ENCODE data around the gene HYAL2.

HYAL2 gene

GRCh38 chr3:50353245-50354004 lies 30.9 kb upstream of the HYAL2 start:
- H3K27me3 ChIP-seq (ENCODE audit: insufficient read depth, low read length, poor library complexity), result no peaks in the 10 kb centered on the region
- H3K4me3 ChIP-seq (ENCODE audit: low read depth in 1 of 2, low read length in 2 of 2), result no peak overlapping the region
- no peak overlapping the region for H3K9ac ChIP-seq (ENCODE audit: low read depth, low read length)
- H4K20me1 ChIP-seq (ENCODE audit: insufficient read depth, low read length), result peaks cover 53% of the 10 kb centered on the region
- TF ChIP-seq CTCF (IDR thresholded peaks at IDR 0.05; ENCODE audit: borderline replicate concordance, extremely low read depth, low read length, poor library complexity, severe bottlenecking) (no peak), EZH2 (IDR thresholded peaks at IDR 0.05; ENCODE audit: borderline replicate concordance, low read depth, low read length, severe bottlenecking) (no peak)
- H3K4me1 ChIP-seq (ENCODE audit: insufficient read depth, low read length), result peaks cover 64% of the 10 kb centered on the region
- DNase-seq (no peak), ATAC-seq (ENCODE audit: insufficient read depth, low read depth) (no peak)
- H3K27ac ChIP-seq (ENCODE audit: low read length), result no peak overlapping the region
- no peaks in the 10 kb centered on the region for H3K9me3 ChIP-seq (ENCODE audit: insufficient read depth, low read length, severe bottlenecking)
- H3K4me2 ChIP-seq (ENCODE audit: insufficient read depth, low read length), result no peak overlapping the region
- peaks cover 76% of the 10 kb centered on the region for H3K79me2 ChIP-seq (ENCODE audit: insufficient read depth, low read length)
- H3K36me3 ChIP-seq (ENCODE audit: insufficient read depth, low read length), result peaks cover 73% of the 10 kb centered on the region
- no peak overlapping the region for H2AFZ ChIP-seq (ENCODE audit: low read depth, low read length)

DNA sequence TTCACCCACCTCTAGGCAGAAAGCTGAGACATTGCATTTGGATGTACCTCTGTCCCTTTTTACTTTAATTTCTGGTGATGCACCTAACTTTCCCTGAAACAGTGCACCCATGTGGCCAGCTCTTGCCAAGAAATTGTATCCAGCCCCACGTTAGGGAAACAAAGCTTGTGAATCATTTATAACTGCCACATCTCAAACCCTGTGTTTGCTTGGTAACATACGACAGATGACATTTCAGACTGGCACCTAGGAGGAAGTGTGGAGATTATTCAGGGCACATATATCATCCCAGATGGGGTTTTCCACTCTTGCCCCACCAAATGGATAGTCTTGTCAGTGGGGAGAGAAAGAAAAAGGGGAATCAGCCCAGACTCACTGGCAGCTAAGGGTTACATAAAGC lies 30.2 kb upstream of the HYAL2 start:
- Histone ChIP-seq H3K4me2 (ENCODE audit: insufficient read depth, low read length) (no peak overlapping the region), H3K4me3 (ENCODE audit: low read depth in 1 of 2, low read length in 2 of 2) (no peak overlapping the region), H3K27ac (ENCODE audit: low read length) (no peak overlapping the region), H3K79me2 (ENCODE audit: insufficient read depth, low read length) (peaks cover 72% of the 10 kb centered on the region), H3K27me3 (ENCODE audit: insufficient read depth, low read length, poor library complexity) (no peaks in the 10 kb centered on the region), H2AFZ (ENCODE audit: low read depth, low read length) (no peak overlapping the region), H3K9ac (ENCODE audit: low read depth, low read length) (no peak overlapping the region), H3K9me3 (ENCODE audit: insufficient read depth, low read length, severe bottlenecking) (no peaks in the 10 kb centered on the region), H3K36me3 (ENCODE audit: insufficient read depth, low read length) (peaks cover 73% of the 10 kb centered on the region), H4K20me1 (ENCODE audit: insufficient read depth, low read length) (peaks cover 50% of the 10 kb centered on the region), H3K4me1 (ENCODE audit: insufficient read depth, low read length) (peaks cover 62% of the 10 kb centered on the region)
- DNase-seq (no peak), ATAC-seq (ENCODE audit: insufficient read depth, low read depth) (no peak)
- no peak for TF ChIP-seq EZH2 (IDR thresholded peaks at IDR 0.05; ENCODE audit: borderline replicate concordance, low read depth, low read length, severe bottlenecking)
- peak; percentile 47 for TF ChIP-seq CTCF (IDR thresholded peaks at IDR 0.05; ENCODE audit: borderline replicate concordance, extremely low read depth, low read length, poor library complexity, severe bottlenecking)

DNA sequence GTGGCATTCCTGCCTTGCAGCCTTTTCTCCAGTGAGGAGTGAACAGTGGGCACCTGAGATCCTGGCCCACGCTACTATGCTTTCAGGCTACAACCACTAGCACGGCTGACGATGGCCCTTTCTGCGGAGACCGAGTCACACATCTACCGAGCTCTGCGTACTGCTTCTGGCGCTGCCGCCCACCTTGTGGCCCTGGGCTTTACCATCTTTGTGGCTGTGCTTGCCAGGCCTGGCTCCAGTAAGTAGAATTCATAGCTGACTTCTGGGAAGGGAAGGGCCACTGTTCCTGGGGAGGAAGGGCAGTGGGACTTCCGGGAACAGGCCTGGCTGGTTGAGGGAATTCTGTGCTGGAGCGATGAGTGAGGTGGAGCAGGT lies 28.8 kb upstream of the HYAL2 start:
- peak overlapping the region; percentile 90; the same call in 1 of the 2 replicates for H2AFZ ChIP-seq (ENCODE audit: low read depth, low read length)
- no peaks in the 10 kb centered on the region for H3K9me3 ChIP-seq (ENCODE audit: insufficient read depth, low read length, severe bottlenecking)
- peak overlapping the region; percentile 93 for H3K27ac ChIP-seq (ENCODE audit: low read length)
- peak overlapping the region; percentile 26 to 76 for H3K4me3 ChIP-seq (ENCODE audit: low read depth in 1 of 2, low read length in 2 of 2)
- ATAC-seq (ENCODE audit: insufficient read depth, low read depth) (0 out of 3 replicates have a peak, but pooled peaks have one; percentile 0), DNase-seq (no peak)
- H3K79me2 ChIP-seq (ENCODE audit: insufficient read depth, low read length), result peaks cover 57% of the 10 kb centered on the region
- H3K9ac ChIP-seq (ENCODE audit: low read depth, low read length), result peak overlapping the region; percentile 61
- H3K36me3 ChIP-seq (ENCODE audit: insufficient read depth, low read length), result peaks cover 64% of the 10 kb centered on the region
- peaks cover 35% of the 10 kb centered on the region for H4K20me1 ChIP-seq (ENCODE audit: insufficient read depth, low read length)
- TF ChIP-seq EZH2 (IDR thresholded peaks at IDR 0.05; ENCODE audit: borderline replicate concordance, low read depth, low read length, severe bottlenecking), result no peak
- TF ChIP-seq CTCF (IDR thresholded peaks at IDR 0.05; ENCODE audit: borderline replicate concordance, extremely low read depth, low read length, poor library complexity, severe bottlenecking), result no peak
- H3K27me3 ChIP-seq (ENCODE audit: insufficient read depth, low read length, poor library complexity), result no peaks in the 10 kb centered on the region
- H3K4me2 ChIP-seq (ENCODE audit: insufficient read depth, low read length), result peak overlapping the region; percentile 89
- peaks cover 47% of the 10 kb centered on the region for H3K4me1 ChIP-seq (ENCODE audit: insufficient read depth, low read length)
